Bronchial epithelial cell (primary cell): ENCODE results near the gene RBFOX2. TPM values are rescaled to one million over a fixed set of nuclear protein-coding genes. Genes with fewer than 3 reads are reported as not detected.
"Not testable (repeated sequence)": the region's sequence is repeated elsewhere in the genome, so short reads cannot be mapped to it uniquely, and the experiment has no call there.

ENCODE experiments used
- DNase-seq: peaks from one replicate; pipeline ENCODE4 v3.0.0-alpha.2; 2010; ENCODE audit warnings: low read depth
- FAIRE-seq: peaks from 2 replicates; lab custom pipeline; 2011; peaks lifted over from hg19 to GRCh38; lab: Jason Lieb, UNC
- H3K27me3 ChIP-seq: 2 replicates; pipeline ENCODE4 v1.5.1; 2011; ENCODE audit warnings: low read length; ENCODE audit not compliant: control insufficient read depth, insufficient read depth
- H3K36me3 ChIP-seq: 2 replicates; pipeline ENCODE4 v1.5.1; 2011; ENCODE audit warnings: low read length; ENCODE audit not compliant: control insufficient read depth, insufficient read depth
- H3K4me3 ChIP-seq: 2 replicates; pipeline ENCODE4 v1.5.1; 2011; ENCODE audit warnings: mild to moderate bottlenecking, low read depth, low read length, control low read depth
- CTCF ChIP-seq: IDR thresholded peaks from 2 replicates; pipeline ENCODE4 v1.5.1; 2011; ENCODE audit warnings: mild to moderate bottlenecking, moderate library complexity, low read length, control low read depth, inconsistent platforms; ENCODE audit not compliant: insufficient read depth, severe bottlenecking
- total RNA-seq: library from RNA; depleted of rRNA; stranded (reverse); fragments of >200 nt; gene quantifications from 2 replicates; pipeline ENCODE4 v1.2.1, GENCODE V29; 2014

The RBFOX2 gene
- total RNA-seq, 1 donor from 2014 or later: 69.5 TPM

- no peak for FAIRE-seq
Measured at GRCh38 chr22:35705141-35705540, 323.5 kb downstream of the RBFOX2 start.

GRCh38 chr22:35703861-35704584 is 324.6 kb downstream of the RBFOX2 start:
- no peak for FAIRE-seq
- DNase-seq: no peak
- no peak for TF ChIP-seq CTCF
- H3K36me3 ChIP-seq: no peaks in the 10 kb centered on the region
- H3K4me3 ChIP-seq: no peak overlapping the region
- H3K27me3 ChIP-seq: no peaks in the 10 kb centered on the region

More at GRCh38 chr22:35705141-35705540, 323.5 kb downstream of the RBFOX2 start:
- no peak for TF ChIP-seq CTCF
- Histone ChIP-seq H3K36me3 (no peaks in the 10 kb centered on the region), H3K27me3 (no peaks in the 10 kb centered on the region), H3K4me3 (no peak overlapping the region)
- DNase-seq: peak; percentile 87

- H3K36me3 ChIP-seq, FAIRE-seq, DNase-seq, H3K4me3 ChIP-seq, H3K27me3 ChIP-seq: not testable (repeated sequence)
Measured at GRCh38 chr22:35699852-35700251, 328.8 kb downstream of the RBFOX2 start.

GRCh38 chr22:35697142-35697541 is 331.5 kb downstream of the RBFOX2 start:
- FAIRE-seq: no peak
- no peak for TF ChIP-seq CTCF
- Histone ChIP-seq H3K4me3 (no peak overlapping the region), H3K36me3 (no peaks in the 10 kb centered on the region), H3K27me3 (no peaks in the 10 kb centered on the region)
- no peak for DNase-seq

DNA sequence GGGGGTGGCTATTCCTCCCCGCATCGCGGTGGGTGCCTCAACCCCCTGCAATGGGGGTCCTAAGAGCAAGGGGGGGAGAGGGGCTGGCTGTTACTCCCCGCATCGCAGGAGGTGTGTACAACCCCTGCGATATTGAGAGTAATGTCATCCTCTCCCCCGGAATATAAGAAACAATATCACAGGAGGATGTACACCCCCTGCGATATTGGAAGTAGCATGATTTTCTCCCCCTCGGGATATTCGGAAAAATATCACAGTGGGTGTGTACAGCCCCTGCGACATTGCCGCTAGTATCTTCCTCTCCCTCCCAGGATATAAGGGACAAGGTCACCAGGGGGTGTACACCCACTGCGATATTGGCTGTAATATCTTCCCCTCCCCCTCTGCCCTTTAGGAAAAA is 333.4 kb downstream of the RBFOX2 start:
- FAIRE-seq: no peak
- no peak for TF ChIP-seq CTCF
- H3K27me3 ChIP-seq: no peaks in the 10 kb centered on the region
- no peak overlapping the region for H3K4me3 ChIP-seq
- DNase-seq: no peak
- no peaks in the 10 kb centered on the region for H3K36me3 ChIP-seq

DNA sequence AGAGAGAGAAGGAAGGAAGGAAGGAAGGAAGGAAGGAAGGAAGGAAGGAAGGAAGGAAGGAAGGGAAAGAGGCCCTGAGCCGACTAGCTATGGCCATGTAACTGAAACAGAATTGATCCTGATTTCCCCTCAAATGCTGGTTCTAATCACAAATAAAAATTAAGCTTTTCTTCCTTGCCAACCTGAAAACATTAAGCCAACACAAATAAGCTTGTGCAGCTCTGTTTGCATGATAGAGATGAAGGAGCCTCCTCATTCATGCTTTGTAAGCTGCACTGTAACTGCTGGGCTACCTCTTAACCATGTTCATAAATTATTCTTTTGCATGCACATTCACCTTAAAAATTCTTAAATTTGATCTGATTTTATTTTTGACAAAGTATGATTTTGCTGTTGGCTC is 338.6 kb downstream of the RBFOX2 start:
- H3K27me3 ChIP-seq: no peaks in the 10 kb centered on the region
- H3K4me3 ChIP-seq: no peak overlapping the region
- no peaks in the 10 kb centered on the region for H3K36me3 ChIP-seq
- TF ChIP-seq CTCF: no peak
- no peak for FAIRE-seq
- DNase-seq: no peak
